Fibroblast of villous mesenchyme (primary cell): ENCODE results near the gene RASA4. TPM values are rescaled to one million over a fixed set of nuclear protein-coding genes. Genes with fewer than 3 reads are reported as not detected.

Source experiments
- small RNA-seq: library from RNA; depleted of rRNA; stranded (forward); fragments of <200 nt; gene quantifications from one replicate; pipeline ENCODE3, GENCODE V24; 2012
- total RNA-seq: library from RNA; depleted of rRNA; stranded (reverse); fragments of >200 nt; gene quantifications from 2 replicates; pipeline ENCODE4 v1.2.3, GENCODE V29; 2012

Gene RASA4
- total RNA-seq, 1 donor: 10.4 TPM

Small RNA genes lying within 50 kb of the gene (small RNA-seq; reads per million reads assigned to genes)
- gene UPK3BL1: not detected

Other genes with a start within 250 kb of the RASA4 start
- 17.4 and 18.6 TPM in 2 replicates for gene PRKRIP1, start 220.4 kb downstream of the RASA4 start, total RNA-seq
- 40.6 and 49.9 TPM in 2 replicates for gene ORAI2, start 183.2 kb downstream of the RASA4 start, total RNA-seq
- gene ALKBH4, start 151.9 kb downstream of the RASA4 start, total RNA-seq: 10.8 and 19.6 TPM in 2 replicates
- 22.9 and 37.7 TPM in 2 replicates for gene LRWD1, start 151.8 kb downstream of the RASA4 start, total RNA-seq
- 28.0 and 34.5 TPM in 2 replicates for gene POLR2J, start 137.8 kb downstream of the RASA4 start, total RNA-seq
- gene RASA4B, start 99.0 kb downstream of the RASA4 start, total RNA-seq: 2.3 and 3.5 TPM in 2 replicates
- gene UPK3BL2, start 73.1 kb downstream of the RASA4 start, total RNA-seq: 3.2 and 4.7 TPM in 2 replicates
- not detected in 2 replicates for gene SPDYE2, start 65.5 kb downstream of the RASA4 start, total RNA-seq
- gene POLR2J3, start 44.2 kb downstream of the RASA4 start, total RNA-seq: 33.2 and 43.6 TPM in 2 replicates
- 7.3 and 9.3 TPM in 2 replicates for gene UPK3BL1, start 26.0 kb upstream of the RASA4 start, total RNA-seq
- gene SPDYE2B, start 33.6 kb upstream of the RASA4 start, total RNA-seq: not detected in 2 replicates
- gene POLR2J2, start 54.9 kb upstream of the RASA4 start, total RNA-seq: 4.8 and 8.2 TPM in 2 replicates
- gene FAM185A, start 132.2 kb upstream of the RASA4 start, total RNA-seq: 8.2 and 8.4 TPM in 2 replicates